Activated T-helper 1 cell treated with Interleukin-2 at 50 U/mL for 16 hours (primary cell): ENCODE data around the gene NEK10.

Experiments
- DNase-seq: peaks from one replicate; pipeline ENCODE4 v3.0.0-alpha.2; 2020; ENCODE audit warnings: low read depth

The NEK10 gene

GRCh38 chr3:27165321-27165721 is 203.9 kb downstream of the NEK10 start:
- no peak for DNase-seq

DNA sequence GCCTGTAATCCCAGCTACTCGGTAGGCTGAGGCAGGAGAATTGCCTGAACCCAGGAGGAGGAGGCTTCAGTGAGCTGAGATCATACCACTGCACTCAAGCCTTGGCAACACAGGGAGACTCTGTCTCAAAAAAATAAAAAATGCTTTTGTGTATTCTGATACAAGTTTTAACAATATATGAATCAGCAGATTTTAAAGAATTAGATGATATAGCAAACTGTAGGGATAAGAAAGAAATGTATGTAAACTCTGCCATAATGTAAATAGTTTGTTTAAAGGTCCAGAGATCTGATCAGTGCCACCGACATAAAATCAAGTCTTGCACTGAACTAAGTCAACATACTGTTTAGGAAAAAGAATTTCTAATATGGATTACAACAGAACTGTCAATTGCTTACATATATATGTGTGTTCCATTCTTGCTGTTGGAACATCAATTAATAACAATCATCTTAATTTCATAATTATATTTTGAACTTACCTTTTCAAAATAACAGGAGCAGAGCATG is 208.3 kb downstream of the NEK10 start:
- DNase-seq: no peak

DNA sequence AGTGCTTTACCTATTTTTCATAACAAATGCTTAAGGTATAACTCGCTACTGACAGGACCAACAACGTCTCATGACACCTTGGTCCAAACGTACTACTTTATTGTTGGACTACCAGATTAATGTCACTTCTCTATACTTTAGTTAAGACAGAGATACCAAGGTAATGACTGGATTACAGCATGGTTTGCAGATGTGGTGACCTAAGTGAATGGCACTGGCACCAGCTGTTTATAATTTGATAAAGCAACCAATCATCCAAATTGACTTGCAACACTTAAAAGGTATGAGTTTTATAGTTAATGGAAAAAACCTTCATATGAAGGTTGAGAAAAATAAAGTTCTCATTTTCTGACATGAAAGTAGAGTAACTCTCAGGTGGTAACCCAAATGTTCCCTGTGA is 209.0 kb downstream of the NEK10 start:
- DNase-seq: no peak

DNA sequence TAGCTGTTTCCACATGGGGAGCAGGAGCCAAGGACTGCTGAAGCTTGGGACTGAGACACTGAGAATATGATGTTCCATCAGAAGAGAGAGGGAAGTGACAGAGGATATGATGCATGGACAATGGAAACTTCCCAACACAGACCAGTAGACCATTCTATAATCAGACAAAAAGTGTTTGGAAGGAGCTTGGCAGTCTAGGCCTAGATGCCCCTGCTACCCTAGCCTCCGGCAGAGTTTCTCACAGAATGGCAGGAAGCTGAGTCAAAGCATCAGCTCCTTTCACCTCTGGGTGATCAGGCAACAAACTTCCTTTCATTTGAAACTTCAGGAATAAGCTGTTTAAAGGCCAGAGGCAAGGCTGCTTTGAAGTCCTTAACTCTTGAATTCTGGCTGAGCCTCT is 222.0 kb downstream of the NEK10 start:
- no peak for DNase-seq

DNA sequence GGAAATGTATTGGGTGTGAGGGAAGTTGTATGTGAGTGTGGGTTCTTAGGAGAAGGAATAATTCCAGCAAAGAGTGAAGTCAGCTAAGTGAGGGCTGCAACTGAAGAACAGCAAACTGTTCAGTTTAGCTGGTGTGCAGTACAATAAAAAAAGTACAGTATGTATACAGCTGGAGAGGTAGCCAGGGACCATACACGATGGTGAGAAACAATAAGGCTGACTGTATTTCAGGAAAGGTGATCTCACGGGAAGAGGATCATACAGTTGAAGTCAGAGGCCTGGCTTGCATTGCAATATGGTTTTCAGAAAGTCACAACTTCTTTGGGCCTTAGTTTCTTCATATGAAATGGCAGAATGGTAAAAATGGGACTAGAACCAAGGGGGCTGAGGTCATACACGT is 222.4 kb downstream of the NEK10 start:
- no peak for DNase-seq

GRCh38 chr3:27145719-27146118 is 223.5 kb downstream of the NEK10 start:
- no peak for DNase-seq

GRCh38 chr3:27141668-27142067 is 227.5 kb downstream of the NEK10 start:
- DNase-seq: no peak

DNA sequence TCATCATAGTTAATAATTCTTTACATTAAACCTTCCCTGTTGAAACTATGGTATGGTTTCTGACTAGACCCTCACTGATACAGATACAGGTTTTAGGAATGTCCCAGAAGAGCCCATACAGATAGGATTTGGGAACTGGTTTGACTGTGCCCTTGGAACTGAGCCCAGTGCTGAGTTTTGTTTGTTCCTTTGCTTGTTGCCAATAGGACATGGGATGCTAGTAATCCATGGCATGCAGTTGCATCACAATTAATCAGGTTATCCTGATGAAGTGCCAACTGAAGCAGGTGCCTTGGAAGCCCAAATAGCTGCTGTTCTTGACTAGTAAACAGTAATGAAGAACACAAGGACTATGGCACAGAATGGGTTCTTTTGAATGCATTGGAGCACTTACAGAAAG is 230.6 kb downstream of the NEK10 start:
- no peak for DNase-seq

- DNase-seq: no peak
Observed at GRCh38 chr3:27138005-27138404, 231.2 kb downstream of the NEK10 start.

- DNase-seq: peak; percentile 27
Observed at GRCh38 chr3:27134171-27134796, 234.9 kb downstream of the NEK10 start.

DNA sequence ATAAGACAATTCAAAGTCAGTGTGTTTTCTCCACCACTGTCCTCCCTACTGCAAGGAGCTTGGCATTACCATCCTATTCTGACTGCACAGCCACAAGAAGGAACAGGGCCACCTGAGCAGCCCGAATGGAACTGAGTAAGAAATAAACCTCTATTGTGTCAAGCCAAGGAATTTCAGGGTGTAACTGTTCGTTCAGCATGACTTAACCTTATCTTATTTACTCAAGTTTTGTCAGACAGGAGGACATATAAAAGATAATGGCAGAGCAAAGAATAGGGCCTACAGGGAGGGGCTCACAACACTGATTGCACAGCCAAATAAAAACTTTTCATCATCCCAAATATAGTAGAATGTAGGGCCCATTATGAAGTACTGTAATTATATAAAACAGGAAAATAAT is 236.1 kb downstream of the NEK10 start:
- DNase-seq: no peak

DNA sequence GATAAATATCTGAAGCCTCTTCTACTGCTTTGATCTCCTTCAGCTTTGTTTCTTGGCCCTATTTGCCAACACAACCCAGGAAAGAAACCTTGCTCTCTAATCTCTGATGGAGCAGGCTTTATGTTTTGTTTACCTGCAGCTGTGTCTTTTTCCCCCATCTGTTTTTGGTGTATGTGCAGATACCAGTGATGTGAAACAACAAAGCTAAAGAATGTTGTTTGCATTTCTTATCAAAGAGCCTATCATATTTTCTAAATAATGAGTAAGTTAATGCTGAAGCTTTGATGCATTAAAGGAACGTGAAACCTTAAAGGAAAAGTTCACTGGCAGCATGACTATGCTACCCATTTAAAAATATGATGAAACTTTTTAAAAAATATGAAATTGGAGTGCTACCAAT is 238.4 kb downstream of the NEK10 start:
- no peak for DNase-seq

DNA sequence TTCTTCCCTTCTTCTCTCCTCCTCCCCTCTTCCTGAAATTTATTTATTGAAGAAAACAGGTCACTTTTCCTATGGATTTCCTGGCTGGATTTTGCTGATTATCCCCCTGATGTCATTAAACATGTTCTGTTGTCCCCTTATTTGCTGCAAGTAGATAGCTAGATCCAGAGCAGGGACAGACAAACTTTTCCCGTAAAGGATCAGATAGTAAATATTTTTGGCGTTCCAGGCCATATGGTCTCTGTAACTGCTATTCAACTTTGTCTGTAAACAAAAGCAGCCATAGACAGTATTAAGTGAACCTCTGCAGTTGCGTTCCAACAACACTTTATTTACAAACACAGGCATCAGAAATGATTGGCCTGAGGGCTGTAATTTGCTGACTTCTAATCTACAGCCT is 241.3 kb downstream of the NEK10 start:
- DNase-seq: no peak

- DNase-seq: no peak
Observed at GRCh38 chr3:27127195-27127594, 242.0 kb downstream of the NEK10 start.

DNA sequence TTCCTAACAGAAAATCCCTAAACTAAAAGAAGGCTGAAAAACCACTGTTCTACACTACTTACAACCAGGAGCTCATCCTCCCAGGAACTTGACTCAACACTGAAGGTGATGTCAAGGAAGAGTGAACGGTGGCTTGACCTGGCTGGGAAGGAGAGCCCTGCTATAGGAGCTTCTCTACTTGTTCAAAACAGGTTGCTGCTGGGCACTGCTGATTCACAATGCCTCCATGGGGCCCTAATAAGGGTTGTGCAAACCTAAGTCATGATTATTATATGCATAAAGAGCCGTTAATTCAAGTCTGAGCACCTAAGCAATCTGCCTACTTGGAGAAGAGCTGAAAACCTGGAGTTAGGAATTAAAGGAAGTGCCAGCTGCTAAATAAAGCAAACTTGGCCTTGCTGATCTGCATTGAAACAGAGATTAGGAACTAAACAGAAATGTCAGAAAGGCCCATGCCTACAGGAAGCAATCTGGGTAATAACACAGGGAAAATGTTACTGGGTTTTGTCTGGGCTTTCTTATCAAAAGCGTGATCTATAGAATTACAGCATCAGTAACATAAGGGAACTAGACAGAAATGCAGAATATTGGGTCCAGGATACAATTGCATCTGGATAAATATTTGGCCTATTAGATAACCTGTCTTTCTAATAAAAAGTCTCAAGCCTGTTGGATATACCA is 243.2 kb downstream of the NEK10 start:
- no peak for DNase-seq

- no peak for DNase-seq
Observed at GRCh38 chr3:27119639-27120038, 249.5 kb downstream of the NEK10 start.

DNA sequence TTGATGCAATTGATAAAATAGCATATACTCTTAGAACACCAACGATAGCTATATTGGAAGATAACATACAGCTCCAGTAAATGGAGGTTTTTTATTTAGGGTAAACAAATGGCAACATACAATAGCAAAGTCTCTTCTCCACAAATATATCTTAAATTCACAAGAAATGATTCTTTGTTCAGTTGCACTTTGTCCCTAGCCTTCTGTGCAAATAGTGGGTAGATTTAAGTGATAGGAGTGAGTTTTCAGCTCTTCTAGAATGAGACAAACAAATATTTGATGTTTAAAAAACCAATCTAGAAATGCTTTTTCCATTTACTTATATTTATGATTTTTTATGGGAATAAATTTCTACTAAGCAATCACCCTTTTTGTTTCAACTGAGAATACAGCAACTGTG is 253.8 kb downstream of the NEK10 start:
- no peak for DNase-seq

DNA sequence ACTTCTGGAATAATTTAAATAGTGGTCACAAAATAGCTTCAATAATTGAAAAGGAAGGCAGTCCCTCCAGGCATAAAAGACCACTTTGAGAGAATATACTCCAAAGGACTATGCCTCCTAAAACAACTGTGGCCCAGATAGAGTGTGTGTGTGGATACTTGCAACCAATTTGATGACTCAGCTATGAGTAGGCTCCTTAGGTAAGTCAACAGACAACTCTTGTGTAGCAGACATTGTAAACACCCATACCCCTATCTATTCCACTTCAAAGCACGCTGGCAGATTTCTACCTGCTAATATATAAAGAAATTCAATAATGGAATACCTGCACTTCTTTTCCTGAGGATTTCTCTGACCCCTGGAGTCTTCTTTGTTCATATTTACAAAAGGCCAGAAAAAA is 254.5 kb downstream of the NEK10 start:
- no peak for DNase-seq

- no peak for DNase-seq
Observed at GRCh38 chr3:27114129-27114528, 255.1 kb downstream of the NEK10 start.

- DNase-seq: no peak
Observed at GRCh38 chr3:27110020-27110419, 259.2 kb downstream of the NEK10 start.

GRCh38 chr3:27108322-27108721 is 260.9 kb downstream of the NEK10 start:
- DNase-seq: no peak

- DNase-seq: no peak
Observed at GRCh38 chr3:27105904-27106303, 263.3 kb downstream of the NEK10 start.

DNA sequence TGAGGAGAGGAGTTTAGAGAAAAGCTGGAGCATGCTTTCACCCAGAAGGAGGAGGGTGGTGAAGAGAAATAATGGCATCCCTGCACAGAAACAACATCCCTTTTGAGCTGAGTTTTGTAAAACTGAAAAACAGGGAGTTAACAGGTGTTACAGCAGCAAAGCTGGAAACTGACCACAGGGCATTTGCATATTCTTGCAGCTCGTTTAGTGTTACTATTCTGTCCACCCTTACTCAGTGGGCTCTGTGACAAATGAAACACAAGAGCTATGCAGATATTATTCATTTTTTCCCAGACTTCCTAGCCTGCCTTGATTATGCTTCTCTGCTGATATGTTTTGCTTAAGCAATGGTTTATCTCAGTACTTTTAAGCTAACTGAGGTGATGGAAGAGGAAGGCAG is 272.0 kb downstream of the NEK10 start:
- no peak for DNase-seq
